ENCODE data around the gene PGLYRP2. TPM values are rescaled to one million over a fixed set of nuclear protein-coding genes. Genes with fewer than 3 reads are reported as not detected.

Gene PGLYRP2
- total RNA-seq, 4 donors from 2014 or later = 0.23 to 0.80 (median 0.37) TPM; not detected in 1

DNA sequence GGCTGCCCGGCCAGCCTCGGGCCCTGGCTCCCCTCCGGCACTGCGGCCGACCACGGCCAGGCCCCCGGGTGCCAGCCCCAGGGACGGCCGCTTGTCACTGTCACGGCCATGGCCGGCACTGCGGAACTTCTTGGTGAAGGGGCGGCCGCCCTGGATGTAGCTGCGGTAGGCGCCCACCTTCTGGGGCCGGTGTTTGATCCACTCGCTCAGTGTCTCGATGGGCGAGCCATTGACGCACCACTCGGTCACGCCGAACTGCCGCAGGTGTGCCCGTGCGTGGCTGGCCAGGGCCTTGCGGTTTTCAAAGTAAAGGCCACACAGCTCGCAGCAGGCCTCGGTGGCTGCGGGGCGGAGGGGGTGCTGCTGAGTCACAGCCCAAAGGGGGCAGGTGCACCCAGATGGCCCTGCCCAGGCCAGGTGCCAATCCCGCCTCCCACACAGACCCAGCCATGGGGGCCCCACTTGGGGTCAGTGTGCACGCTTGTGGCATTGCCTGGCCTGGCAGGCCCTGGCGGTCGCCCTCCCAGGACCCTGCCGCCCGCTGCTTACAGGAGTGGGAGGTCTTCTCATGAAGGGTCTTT, 54.5 kb downstream of the PGLYRP2 start:
- intact Hi-C loops (cut with DNase I; ENCODE audit: low total_unique reads) = no loop called here
- 94 to 99% methylated on average over 23 to 29 of the region's 38 CpGs for WGBS, 2 donors
- H3K4me3 ChIP-seq (ENCODE audit: low read depth, poor library complexity, severe bottlenecking) = no peak overlapping the region
- DNase-seq (ENCODE audit: low spot score in 2 of 2) = no peak
- no peak for TF ChIP-seq POLR2A (IDR thresholded peaks at IDR 0.05)
- TF ChIP-seq, protein P1, sequence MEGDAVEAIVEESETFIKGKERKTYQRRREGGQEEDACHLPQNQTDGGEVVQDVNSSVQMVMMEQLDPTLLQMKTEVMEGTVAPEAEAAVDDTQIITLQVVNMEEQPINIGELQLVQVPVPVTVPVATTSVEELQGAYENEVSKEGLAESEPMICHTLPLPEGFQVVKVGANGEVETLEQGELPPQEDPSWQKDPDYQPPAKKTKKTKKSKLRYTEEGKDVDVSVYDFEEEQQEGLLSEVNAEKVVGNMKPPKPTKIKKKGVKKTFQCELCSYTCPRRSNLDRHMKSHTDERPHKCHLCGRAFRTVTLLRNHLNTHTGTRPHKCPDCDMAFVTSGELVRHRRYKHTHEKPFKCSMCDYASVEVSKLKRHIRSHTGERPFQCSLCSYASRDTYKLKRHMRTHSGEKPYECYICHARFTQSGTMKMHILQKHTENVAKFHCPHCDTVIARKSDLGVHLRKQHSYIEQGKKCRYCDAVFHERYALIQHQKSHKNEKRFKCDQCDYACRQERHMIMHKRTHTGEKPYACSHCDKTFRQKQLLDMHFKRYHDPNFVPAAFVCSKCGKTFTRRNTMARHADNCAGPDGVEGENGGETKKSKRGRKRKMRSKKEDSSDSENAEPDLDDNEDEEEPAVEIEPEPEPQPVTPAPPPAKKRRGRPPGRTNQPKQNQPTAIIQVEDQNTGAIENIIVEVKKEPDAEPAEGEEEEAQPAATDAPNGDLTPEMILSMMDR (IDR thresholded peaks at IDR 0.05) = no peak

- no peak overlapping the region for H3K4me3 ChIP-seq (ENCODE audit: low read depth, poor library complexity, severe bottlenecking)
- DNase-seq (ENCODE audit: low spot score in 2 of 2) = no peak
- 96 to 98% methylated on average over 12 to 13 of the region's 13 CpGs for WGBS, 2 donors
- intact Hi-C loops (cut with DNase I; ENCODE audit: low total_unique reads) = no loop called here
- TF ChIP-seq, protein P1 (IDR thresholded peaks at IDR 0.05) = no peak
- no peak for TF ChIP-seq POLR2A (IDR thresholded peaks at IDR 0.05)
Observed at GRCh38 chr19:15424121-15424520, 55.2 kb downstream of the PGLYRP2 start.

DNA sequence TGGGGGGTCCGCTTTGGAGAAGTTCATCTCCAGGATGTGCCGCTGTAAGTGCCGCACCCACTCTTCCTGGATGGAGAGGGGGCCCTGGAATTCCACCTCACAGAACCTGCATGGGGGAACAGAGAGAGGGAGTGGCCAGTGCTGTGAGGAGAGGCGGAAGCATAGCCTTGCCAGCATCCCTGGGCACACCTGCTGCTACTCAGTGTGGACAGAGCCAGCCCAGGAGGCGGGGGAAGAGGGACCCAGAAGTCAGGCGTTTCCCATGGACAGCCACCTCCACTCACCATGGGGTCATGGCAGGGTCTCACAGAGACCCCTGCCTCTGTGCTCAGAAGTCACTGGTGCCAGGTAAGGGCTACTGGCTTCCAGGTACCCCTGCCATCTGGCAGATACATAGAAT, 56.2 kb downstream of the PGLYRP2 start:
- WGBS, 2 donors = 95 to 98% methylated on average over 4 to 5 of the region's 6 CpGs

DNA sequence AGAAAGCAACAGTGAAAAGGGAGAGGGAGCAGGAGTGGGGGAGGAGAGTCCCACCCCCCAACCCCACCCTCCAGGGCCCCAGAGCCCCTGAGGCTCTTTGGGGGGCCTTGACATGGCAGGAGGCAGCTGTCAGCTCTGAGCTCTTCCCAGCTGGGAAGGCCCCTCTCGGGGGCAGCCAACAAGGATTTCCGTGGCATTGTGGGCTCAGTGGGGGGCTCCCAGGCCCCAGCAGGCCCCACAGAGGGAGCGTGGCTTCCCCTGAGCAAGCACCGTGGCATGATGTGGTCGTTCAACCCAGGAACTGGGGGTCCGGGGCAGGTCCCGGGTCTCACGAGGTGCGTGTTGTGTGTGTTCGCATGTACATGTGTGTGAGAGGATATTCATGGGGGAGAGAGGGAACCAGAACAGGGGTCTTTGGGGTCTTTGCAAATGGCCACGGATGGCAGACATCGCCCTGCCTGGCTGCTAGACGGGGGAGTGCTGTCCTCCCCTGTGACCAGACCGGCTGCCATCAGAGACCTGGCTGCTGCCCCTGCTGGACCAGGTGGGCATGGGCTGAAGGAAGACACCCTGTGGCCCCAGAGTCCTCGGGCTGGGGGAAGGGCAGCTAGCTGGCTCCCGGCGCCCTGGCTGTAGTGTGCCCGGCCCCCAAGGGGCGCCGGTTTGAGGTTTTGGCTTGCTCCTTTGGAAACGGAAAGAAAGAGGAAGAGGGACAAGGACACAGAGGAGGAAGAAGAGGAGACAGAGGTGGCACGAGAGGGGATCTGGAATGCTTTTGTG, 56.8 kb downstream of the PGLYRP2 start:
- intact Hi-C loops (cut with DNase I; ENCODE audit: low total_unique reads) = no loop called here
- 83 to 88% methylated on average over 22 of the region's 22 CpGs for WGBS, 2 donors
- DNase-seq (ENCODE audit: low spot score in 2 of 2) = no peak
- TF ChIP-seq, protein P1 (IDR thresholded peaks at IDR 0.05) = no peak
- no peak for TF ChIP-seq POLR2A (IDR thresholded peaks at IDR 0.05)
- no peak overlapping the region for H3K4me3 ChIP-seq (ENCODE audit: low read depth, poor library complexity, severe bottlenecking)

More for the DNA sequence above, 56.2 kb downstream of the PGLYRP2 start:
- intact Hi-C loops (cut with DNase I; ENCODE audit: low total_unique reads) = no loop called here
- no peak for DNase-seq (ENCODE audit: low spot score in 2 of 2)
- TF ChIP-seq, protein P1 (IDR thresholded peaks at IDR 0.05) = no peak
- no peak for TF ChIP-seq POLR2A (IDR thresholded peaks at IDR 0.05)
- no peak overlapping the region for H3K4me3 ChIP-seq (ENCODE audit: low read depth, poor library complexity, severe bottlenecking)

- TF ChIP-seq, protein P1 (IDR thresholded peaks at IDR 0.05) = no peak
- no peak for TF ChIP-seq POLR2A (IDR thresholded peaks at IDR 0.05)
- no peak overlapping the region for H3K4me3 ChIP-seq (ENCODE audit: low read depth, poor library complexity, severe bottlenecking)
- DNase-seq (ENCODE audit: low spot score in 2 of 2) = no peak
- WGBS, 2 donors = 65 to 66% methylated on average over 15 of the region's 15 CpGs
- intact Hi-C loops (cut with DNase I; ENCODE audit: low total_unique reads) = no loop called here
Observed at GRCh38 chr19:15421721-15422260, 57.5 kb downstream of the PGLYRP2 start.

All from lower leg skin (tissue), 4 donors.